Measurements from ENCODE around the gene RPL7L1. TPM values are rescaled to one million over a fixed set of nuclear protein-coding genes. Genes with fewer than 3 reads are reported as not detected.
"Not testable (repeated sequence)": the region's sequence is repeated elsewhere in the genome, so short reads cannot be mapped to it uniquely, and the experiment has no call there.

The RPL7L1 gene
- 85.9 and 86.1 TPM in 2 replicates for total RNA-seq

GRCh38 chr6:42879372-42880239 is at the start of gene RPL7L1:
RPL7L1 (plus strand) TSS chr6:42879616; CDS start chr6:42879911, 295 bp downstream.
- DNase-seq (ENCODE audit: low read depth in 2 of 2), result peak; percentile 85 to 90

- no peak for DNase-seq (ENCODE audit: low read depth in 2 of 2)
Observed at GRCh38 chr6:42831237-42831636, 48.2 kb upstream of the RPL7L1 start.

GRCh38 chr6:42834056-42834455 is 45.4 kb upstream of the RPL7L1 start:
- no peak for DNase-seq (ENCODE audit: low read depth in 2 of 2)

GRCh38 chr6:42841844-42842584 is 37.4 kb upstream of the RPL7L1 start:
- no peak for DNase-seq (ENCODE audit: low read depth in 2 of 2)

GRCh38 chr6:42845327-42845694 is 34.1 kb upstream of the RPL7L1 start:
- DNase-seq (ENCODE audit: low read depth in 2 of 2), result no peak

GRCh38 chr6:42846505-42846904 is 32.9 kb upstream of the RPL7L1 start:
- DNase-seq (ENCODE audit: low read depth in 2 of 2), result no peak

GRCh38 chr6:42848700-42849099 is 30.7 kb upstream of the RPL7L1 start:
- DNase-seq (ENCODE audit: low read depth in 2 of 2), result no peak

GRCh38 chr6:42851599-42851998 is 27.8 kb upstream of the RPL7L1 start:
- DNase-seq (ENCODE audit: low read depth in 2 of 2), result no peak

GRCh38 chr6:42860036-42860435 is 19.4 kb upstream of the RPL7L1 start:
- no peak for DNase-seq (ENCODE audit: low read depth in 2 of 2)

- no peak for DNase-seq (ENCODE audit: low read depth in 2 of 2)
Observed at GRCh38 chr6:42860481-42860880, 18.9 kb upstream of the RPL7L1 start.

- no peak for DNase-seq (ENCODE audit: low read depth in 2 of 2)
Observed at GRCh38 chr6:42864602-42865001, 14.8 kb upstream of the RPL7L1 start.

- no peak for DNase-seq (ENCODE audit: low read depth in 2 of 2)
Observed at GRCh38 chr6:42870145-42870936, 9.1 kb upstream of the RPL7L1 start.

- no peak for DNase-seq (ENCODE audit: low read depth in 2 of 2)
Observed at GRCh38 chr6:42871711-42872110, 7.7 kb upstream of the RPL7L1 start.

GRCh38 chr6:42873313-42873712 is 6.1 kb upstream of the RPL7L1 start:
- DNase-seq (ENCODE audit: low read depth in 2 of 2), result no peak

- no peak for DNase-seq (ENCODE audit: low read depth in 2 of 2)
Observed at GRCh38 chr6:42877695-42878094, 1.7 kb upstream of the RPL7L1 start.

GRCh38 chr6:42880240-42880817 is 913 bp downstream of the RPL7L1 start:
- DNase-seq (ENCODE audit: low read depth in 2 of 2), result not testable (repeated sequence)

GRCh38 chr6:42880871-42881270 is 1.5 kb downstream of the RPL7L1 start:
- not testable (repeated sequence) for DNase-seq (ENCODE audit: low read depth in 2 of 2)

- no peak for DNase-seq (ENCODE audit: low read depth in 2 of 2)
Observed at GRCh38 chr6:42885702-42886101, 6.3 kb downstream of the RPL7L1 start.

- DNase-seq (ENCODE audit: low read depth in 2 of 2), result not testable (repeated sequence)
Observed at GRCh38 chr6:42888201-42888600, 8.8 kb downstream of the RPL7L1 start.

GRCh38 chr6:42889815-42890214 is 10.4 kb downstream of the RPL7L1 start:
- no peak for DNase-seq (ENCODE audit: low read depth in 2 of 2)

Data from dermis microvascular lymphatic vessel endothelial cell (primary cell).